ENCODE results near the gene GRHL1.

DNA sequence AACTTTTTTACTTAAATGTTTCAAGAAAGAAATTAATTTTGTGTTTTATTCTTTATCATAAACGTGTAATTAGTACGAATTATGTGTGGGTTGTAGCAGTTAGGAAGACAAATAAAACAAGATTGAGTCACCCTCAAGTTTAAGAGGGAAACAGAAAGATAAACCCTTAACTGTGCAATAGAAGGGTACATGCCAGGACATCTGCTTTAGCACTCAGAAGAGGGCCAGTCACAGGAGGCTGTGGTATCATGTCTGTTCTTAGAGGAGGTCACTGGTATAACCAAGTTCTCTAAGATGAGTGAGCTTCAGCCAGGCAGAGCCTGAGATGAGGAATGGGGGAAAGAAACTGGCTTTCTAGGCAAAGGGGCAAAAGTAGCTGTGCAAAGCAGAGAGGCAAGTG, 42.4 kb upstream of the GRHL1 start:
- TF ChIP-seq EP300 (IDR thresholded peaks at IDR 0.05), result no peak
- TF ChIP-seq, protein P1, sequence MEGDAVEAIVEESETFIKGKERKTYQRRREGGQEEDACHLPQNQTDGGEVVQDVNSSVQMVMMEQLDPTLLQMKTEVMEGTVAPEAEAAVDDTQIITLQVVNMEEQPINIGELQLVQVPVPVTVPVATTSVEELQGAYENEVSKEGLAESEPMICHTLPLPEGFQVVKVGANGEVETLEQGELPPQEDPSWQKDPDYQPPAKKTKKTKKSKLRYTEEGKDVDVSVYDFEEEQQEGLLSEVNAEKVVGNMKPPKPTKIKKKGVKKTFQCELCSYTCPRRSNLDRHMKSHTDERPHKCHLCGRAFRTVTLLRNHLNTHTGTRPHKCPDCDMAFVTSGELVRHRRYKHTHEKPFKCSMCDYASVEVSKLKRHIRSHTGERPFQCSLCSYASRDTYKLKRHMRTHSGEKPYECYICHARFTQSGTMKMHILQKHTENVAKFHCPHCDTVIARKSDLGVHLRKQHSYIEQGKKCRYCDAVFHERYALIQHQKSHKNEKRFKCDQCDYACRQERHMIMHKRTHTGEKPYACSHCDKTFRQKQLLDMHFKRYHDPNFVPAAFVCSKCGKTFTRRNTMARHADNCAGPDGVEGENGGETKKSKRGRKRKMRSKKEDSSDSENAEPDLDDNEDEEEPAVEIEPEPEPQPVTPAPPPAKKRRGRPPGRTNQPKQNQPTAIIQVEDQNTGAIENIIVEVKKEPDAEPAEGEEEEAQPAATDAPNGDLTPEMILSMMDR (IDR thresholded peaks at IDR 0.05), result no peak

Measured in ovary (tissue), 3 donors.